Measurements from ENCODE around the gene RBM24. TPM values are rescaled to one million over a fixed set of nuclear protein-coding genes. Genes with fewer than 3 reads are reported as not detected.

RBM24 gene
- total RNA-seq, 2 donors from 2014 or later: 0.15 to 0.86 TPM

DNA sequence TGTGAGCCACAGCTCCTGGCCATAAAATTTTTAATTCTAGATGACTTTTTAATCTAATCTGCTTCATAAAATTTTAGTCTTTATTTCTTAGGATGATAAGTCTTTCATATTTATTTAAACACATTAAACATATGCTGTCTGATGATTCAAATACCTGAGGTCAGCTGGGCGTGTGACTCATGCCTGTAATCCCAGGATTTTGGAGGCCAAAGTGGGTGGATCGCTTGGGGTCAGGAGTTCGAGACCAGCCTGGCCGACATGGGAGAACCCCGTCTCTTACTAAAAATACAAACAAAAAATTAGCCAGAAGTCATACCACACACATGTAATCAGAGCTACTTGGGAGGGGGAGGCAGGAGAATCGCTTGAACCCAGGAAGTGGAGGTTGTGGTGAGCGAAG is 53.1 kb downstream of the RBM24 start:
- no peak overlapping the region for H3K27ac Mint-ChIP-seq
- no peaks in the 10 kb centered on the region for H3K4me1 Mint-ChIP-seq
- H3K36me3 Mint-ChIP-seq (ENCODE audit: low read depth): no peaks in the 10 kb centered on the region
- ATAC-seq: no peak
- no peak for DNase-seq
- no peaks in the 10 kb centered on the region for H3K27me3 Mint-ChIP-seq
- H3K9me3 ChIP-seq (ENCODE audit: control insufficient read depth, low read length, poor library complexity, severe bottlenecking): no peaks in the 10 kb centered on the region
- no peak overlapping the region for H3K4me3 Mint-ChIP-seq

DNA sequence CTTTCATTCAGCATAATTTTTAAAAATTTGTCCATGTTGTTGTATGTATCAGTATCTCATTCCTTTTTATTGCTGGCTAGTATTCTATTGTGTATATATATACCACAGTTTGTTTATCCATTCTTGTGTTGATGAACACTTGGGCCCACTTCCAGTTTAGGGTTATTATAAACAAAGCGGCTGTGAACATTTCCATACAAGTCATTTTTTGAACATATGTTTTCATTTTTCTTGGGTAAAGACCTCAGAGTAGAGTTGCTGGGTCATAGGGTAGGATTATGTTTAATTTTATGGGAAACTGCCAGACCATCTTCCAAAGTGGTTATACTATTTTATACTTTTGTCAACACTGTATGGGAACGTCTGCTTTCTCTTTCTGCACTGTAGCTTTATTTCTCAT is 55.3 kb downstream of the RBM24 start:
- no peaks in the 10 kb centered on the region for H3K9me3 ChIP-seq (ENCODE audit: control insufficient read depth, low read length, poor library complexity, severe bottlenecking)
- no peak for DNase-seq
- Mint-ChIP-seq H3K27me3 (no peaks in the 10 kb centered on the region), H3K36me3 (ENCODE audit: low read depth) (no peaks in the 10 kb centered on the region), H3K4me3 (no peak overlapping the region), H3K4me1 (no peaks in the 10 kb centered on the region), H3K27ac (no peak overlapping the region)
- ATAC-seq: no peak

DNA sequence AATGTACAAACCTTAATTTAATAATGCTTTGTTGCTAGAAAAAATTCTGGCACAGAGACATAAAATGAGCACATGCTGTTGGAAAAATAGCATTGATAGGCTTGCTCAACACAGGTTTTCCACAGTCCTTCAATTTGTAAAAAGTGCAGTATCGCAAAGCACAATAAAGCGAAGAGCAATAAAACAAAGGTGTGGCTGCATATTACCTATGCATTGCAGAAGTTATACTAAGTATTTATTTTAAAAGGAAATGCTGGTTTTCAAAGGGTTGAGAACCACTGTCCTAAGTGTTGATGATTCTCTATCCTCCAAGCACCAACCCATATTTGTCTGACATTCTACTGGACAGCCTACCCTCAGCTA is 58.1 kb downstream of the RBM24 start:
- ATAC-seq (no peak), DNase-seq (no peak)
- Mint-ChIP-seq H3K36me3 (ENCODE audit: low read depth) (no peaks in the 10 kb centered on the region), H3K4me3 (no peak overlapping the region), H3K4me1 (no peaks in the 10 kb centered on the region), H3K27me3 (no peaks in the 10 kb centered on the region), H3K27ac (no peak overlapping the region)
- H3K9me3 ChIP-seq (ENCODE audit: control insufficient read depth, low read length, poor library complexity, severe bottlenecking): no peaks in the 10 kb centered on the region

DNA sequence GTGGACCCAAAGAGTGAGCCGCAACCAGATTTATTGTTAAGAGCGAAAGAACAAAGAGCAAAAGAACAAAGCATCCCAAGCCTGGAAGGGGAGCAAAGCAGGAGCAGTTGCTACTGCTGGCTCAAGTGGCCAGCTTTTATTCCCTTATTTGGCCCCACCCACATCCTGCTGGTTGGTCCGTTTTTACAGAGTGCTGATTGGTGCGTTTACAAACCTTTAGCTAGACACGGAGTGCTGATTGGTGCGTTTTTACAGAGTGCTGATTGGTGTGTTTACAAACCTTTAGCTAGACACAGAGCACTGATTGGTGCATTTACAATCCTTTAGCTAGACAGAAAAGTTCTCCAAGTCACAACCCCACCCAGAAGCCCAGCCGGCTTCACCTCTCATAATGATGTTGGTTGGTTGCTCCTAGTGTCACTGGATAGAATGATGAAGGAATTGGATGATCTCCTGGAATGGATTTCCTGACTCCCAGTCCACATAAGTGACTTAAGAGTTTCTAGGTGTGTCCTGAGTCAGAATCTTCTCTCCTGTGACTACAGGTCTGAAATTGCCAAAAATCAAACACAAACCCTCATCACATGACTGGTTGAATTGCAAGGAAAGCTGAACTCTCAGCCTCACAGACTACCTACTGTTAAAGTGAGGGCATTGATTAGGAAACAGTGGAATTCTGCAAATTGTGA is 60.1 kb downstream of the RBM24 start:
- Mint-ChIP-seq H3K27me3 (no peaks in the 10 kb centered on the region), H3K4me1 (no peaks in the 10 kb centered on the region), H3K36me3 (ENCODE audit: low read depth) (no peaks in the 10 kb centered on the region), H3K27ac (no peak overlapping the region), H3K4me3 (no peak overlapping the region)
- no peaks in the 10 kb centered on the region for H3K9me3 ChIP-seq (ENCODE audit: control insufficient read depth, low read length, poor library complexity, severe bottlenecking)
- DNase-seq (no peak), ATAC-seq (no peak)

DNA sequence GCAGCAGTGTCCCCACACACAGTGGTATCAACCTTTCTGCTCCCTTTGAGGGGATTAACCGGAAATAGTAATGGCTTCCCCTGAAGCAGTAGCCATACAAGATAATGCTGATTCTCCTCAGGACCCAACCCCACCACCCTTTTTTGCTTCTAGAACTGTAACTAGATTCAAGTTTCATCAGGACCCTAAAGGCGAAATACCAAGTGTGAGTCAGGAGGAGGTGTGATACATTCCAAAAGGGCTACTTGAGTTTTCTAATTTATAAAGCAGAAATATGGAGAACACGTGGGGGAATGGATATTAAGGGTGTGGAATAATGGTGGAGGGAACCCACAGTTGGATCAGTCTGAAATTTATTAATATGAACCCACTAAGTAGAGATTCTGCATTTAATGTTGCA is 60.7 kb downstream of the RBM24 start:
- H3K4me3 Mint-ChIP-seq: no peak overlapping the region
- H3K9me3 ChIP-seq (ENCODE audit: control insufficient read depth, low read length, poor library complexity, severe bottlenecking): no peaks in the 10 kb centered on the region
- no peaks in the 10 kb centered on the region for H3K36me3 Mint-ChIP-seq (ENCODE audit: low read depth)
- ATAC-seq (no peak), DNase-seq (no peak)
- H3K27me3 Mint-ChIP-seq: no peaks in the 10 kb centered on the region
- no peaks in the 10 kb centered on the region for H3K4me1 Mint-ChIP-seq
- no peak overlapping the region for H3K27ac Mint-ChIP-seq

DNA sequence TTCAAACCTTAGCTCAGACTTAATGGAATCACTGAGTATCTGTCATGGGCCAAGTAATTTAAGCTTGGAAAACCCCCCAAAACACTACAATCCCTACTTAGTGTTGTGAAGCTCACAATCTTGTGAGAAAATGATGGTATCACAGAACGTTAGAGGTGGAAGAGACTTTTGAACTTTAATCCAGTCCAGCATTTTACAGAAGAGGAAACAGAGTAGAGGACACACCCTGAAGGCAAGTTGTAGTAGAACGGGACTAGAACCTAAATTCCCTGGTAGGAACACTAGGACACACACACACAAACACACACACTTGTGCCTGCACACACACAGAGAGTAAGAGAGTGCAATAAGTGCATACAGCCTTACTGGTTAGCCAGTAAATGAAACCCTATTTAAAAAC is 62.1 kb downstream of the RBM24 start:
- no peak for ATAC-seq
- no peaks in the 10 kb centered on the region for H3K27me3 Mint-ChIP-seq
- H3K27ac Mint-ChIP-seq: no peak overlapping the region
- no peaks in the 10 kb centered on the region for H3K9me3 ChIP-seq (ENCODE audit: control insufficient read depth, low read length, poor library complexity, severe bottlenecking)
- no peak overlapping the region for H3K4me3 Mint-ChIP-seq
- H3K36me3 Mint-ChIP-seq (ENCODE audit: low read depth): no peaks in the 10 kb centered on the region
- H3K4me1 Mint-ChIP-seq: no peaks in the 10 kb centered on the region
- DNase-seq: no peak

Other genes starting within 250 kb of the RBM24 start
- not detected for gene STMND1, start 179.3 kb upstream of the RBM24 start, total RNA-seq
- not detected for gene CAP2, start 112.2 kb downstream of the RBM24 start, total RNA-seq